GM20431 (cell line): Measurements from ENCODE around the gene GCC2.
"Not testable (repeated sequence)": the region's sequence is repeated elsewhere in the genome, so short reads cannot be mapped to it uniquely, and the experiment has no call there.

ENCODE experiments used
- in situ Hi-C: fragments of 300-500 bp; cut with MseI, MboI; formaldehyde crosslinking; loops from one replicate; pipeline ENCODE4 v1.15.0; 2020; ENCODE audit warnings: low sequenced_read_pairs; ENCODE audit not compliant: unreplicated experiment

The GCC2 gene

GRCh38 chr2:108448678-108449409 is at the start of gene GCC2:
Gene GCC2, plus strand, starts transcription at chr2:108449206. Its CDS starts 69 bp downstream, at chr2:108449275.
- in situ Hi-C loops = no loop called here

DNA sequence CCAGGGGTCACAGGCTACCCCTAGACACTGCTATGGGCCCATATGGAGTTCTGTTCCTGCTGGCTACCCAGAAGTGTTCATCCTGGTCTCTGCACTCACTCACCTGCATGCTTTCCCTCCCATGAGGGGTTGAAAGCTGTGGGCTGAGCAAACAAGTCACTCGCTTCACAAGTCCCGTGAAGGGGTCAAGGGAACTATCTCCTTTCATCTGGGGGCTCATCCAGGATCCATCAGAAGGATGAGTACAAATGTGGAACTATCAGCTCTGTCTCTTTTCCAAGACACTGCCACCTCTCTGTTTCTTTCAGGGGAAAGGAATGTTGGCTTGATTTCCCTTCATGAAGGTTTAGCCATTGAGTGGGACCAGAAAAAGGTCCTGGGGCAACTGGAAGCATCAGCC is 49.5 kb upstream of the GCC2 start:
- in situ Hi-C loops = no loop called here

- in situ Hi-C loops = no loop called here
Observed at GRCh38 chr2:108401800-108402199, 47.2 kb upstream of the GCC2 start.

- in situ Hi-C loops = no loop called here
Observed at GRCh38 chr2:108403494-108403893, 45.5 kb upstream of the GCC2 start.

- in situ Hi-C loops = no loop called here
Observed at GRCh38 chr2:108404784-108405397, 44.1 kb upstream of the GCC2 start.

DNA sequence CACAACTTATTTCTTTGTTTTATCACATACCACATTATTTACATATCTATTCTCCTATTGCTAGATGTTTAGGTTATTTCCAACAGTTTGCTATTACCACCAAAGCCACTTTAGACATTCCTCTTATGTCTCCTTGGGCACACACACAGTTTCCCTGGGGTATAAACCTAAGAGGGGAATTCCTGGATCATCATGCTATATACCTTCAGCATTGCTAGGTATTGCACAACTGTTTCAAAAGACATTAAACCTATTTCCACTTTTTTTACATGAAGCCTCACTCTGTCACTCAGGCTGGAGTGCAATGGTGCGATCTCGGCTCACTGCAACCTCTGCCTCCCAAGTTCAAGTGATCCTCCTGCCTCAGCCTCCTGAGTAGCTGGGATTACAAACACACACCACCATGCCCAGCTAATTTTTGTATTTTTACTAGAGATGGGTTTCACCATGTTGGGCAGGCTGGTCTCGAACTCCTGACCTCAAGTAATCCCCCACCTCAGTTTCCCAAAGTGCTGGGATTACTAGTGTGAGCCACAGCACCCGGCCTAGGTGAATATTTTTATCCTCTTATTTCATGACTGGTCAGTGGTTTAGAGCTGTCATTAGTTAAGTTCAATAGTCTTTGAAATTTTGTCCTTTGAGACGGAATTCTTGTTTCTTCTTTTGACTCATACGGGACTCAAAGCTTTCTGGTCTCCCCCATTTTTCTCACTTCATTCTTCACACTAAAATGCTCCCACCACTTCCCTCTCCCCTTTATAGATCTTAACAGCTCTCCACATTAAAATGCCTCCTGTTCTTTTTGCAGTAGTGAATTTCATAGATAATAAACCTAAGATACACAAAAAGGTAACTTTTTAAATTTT is 40.9 kb upstream of the GCC2 start:
- in situ Hi-C loops = no loop called here

DNA sequence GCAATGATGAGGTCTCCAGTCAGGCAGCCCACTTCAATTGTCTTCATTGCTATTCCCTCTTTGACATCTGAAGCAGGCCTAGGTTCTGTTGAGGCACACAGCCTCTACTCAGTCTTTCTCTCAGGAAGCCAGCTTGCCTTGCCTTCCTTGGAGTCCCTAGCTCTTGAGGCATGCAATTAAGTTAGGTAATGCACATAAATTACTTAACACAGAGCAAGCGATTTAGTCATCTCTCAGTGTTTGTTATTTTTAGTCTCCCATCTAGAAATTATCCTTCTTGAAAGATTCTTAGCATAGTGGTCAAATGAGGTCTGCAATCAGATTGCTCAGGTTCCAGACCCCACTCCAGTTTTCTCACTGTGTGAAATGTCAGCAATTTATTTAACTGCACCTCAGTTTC is 39.2 kb upstream of the GCC2 start:
- in situ Hi-C loops = no loop called here

- in situ Hi-C loops = no loop called here
Observed at GRCh38 chr2:108412995-108413710, 35.9 kb upstream of the GCC2 start.

DNA sequence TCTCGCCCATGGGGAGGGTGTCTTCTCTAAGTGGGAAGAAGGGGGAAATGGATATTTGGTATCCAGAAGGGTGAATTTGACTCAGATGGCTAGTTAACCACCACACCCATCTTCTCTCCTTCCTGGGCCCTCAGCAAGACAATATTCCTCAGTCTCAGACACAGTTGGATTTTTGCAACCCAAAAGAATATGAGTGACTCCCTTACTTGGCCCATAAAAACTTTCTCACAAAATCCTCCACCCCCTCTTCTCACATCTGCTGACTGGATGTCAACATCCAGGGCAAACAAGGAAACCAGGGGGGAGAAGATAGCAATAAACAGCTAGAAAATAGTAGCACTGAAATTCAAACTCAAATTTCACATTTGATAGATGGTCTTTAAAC is 35.3 kb upstream of the GCC2 start:
- in situ Hi-C loops = no loop called here

DNA sequence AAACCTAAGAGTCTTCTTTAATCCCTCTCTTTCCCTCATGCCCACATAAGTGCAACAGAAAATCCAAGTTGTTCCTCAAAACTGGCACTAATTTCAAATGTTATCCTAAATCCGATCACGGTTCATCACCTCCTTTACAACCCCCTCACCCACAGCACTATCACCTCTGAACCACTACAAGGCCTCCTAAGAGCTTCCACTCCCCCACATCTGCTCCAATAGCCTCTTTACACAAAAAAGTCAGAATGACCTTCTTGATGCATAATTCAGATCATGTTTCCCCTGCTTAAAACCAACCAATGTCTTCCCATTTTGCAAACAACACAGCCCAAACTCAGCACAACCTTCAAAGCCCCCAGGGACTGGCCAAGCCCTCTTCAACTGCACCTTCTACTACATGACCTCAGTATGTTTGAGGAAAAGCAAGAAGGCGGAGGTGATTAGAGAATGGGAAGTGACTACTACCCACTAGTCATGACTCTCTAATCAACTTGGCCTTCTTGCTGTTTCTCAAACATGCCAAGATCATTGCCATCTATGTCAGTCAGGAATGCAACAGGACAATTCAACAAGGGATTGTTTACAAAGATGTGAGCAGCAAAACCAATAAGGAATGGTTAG is 34.6 kb upstream of the GCC2 start:
- in situ Hi-C loops = no loop called here

- in situ Hi-C loops = no loop called here
Observed at GRCh38 chr2:108414945-108415344, 34.1 kb upstream of the GCC2 start.

- in situ Hi-C loops = no loop called here
Observed at GRCh38 chr2:108417254-108417653, 31.8 kb upstream of the GCC2 start.

DNA sequence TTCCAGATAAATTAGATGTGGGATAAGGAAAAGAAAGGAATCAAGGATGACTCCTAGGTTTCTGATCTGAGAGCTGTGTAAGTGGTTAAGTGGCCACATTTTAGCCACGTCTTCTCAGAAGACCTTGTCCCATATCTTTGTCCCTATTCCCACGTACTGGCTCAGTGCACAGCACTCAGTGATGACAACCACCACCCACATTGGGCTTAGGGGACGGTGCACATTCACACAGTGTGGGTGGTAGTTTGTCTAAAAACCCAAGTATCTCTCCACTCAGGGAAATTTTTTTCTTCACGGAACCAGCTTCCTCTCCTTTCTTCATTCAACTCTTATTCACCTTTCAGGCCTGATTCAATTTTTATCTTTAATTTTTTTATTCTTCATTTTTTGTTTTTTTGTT is 30.6 kb upstream of the GCC2 start:
- in situ Hi-C loops = no loop called here

- in situ Hi-C loops = no loop called here
Observed at GRCh38 chr2:108423067-108423466, 25.9 kb upstream of the GCC2 start.

GRCh38 chr2:108423502-108424251 is 25.3 kb upstream of the GCC2 start:
- in situ Hi-C loops = no loop called here

GRCh38 chr2:108428286-108429009 is 20.6 kb upstream of the GCC2 start:
- in situ Hi-C loops = no loop called here

- in situ Hi-C loops = not testable (repeated sequence)
Observed at GRCh38 chr2:108435578-108435977, 13.4 kb upstream of the GCC2 start.

DNA sequence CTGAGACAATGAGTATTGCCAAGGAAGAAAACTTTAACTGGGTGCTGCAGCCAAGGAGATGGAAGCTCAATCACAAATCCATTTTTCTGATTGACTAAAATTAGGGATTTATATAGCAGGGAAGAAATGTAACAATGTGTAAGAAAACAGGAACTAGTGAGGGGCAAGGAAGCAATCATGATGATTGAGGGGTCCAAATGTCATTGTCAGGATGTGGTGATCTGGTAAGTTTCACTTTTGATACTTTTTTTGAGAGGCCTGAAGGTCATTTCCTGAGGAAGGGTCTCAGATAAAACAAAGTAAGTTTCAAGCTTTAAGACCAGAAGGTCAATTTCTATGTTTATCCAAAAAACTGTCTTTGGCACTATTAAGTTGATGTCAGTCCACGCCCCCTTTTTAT is 12.0 kb upstream of the GCC2 start:
- in situ Hi-C loops = no loop called here

GRCh38 chr2:108441712-108442111 is 7.3 kb upstream of the GCC2 start:
- in situ Hi-C loops = no loop called here
